ENCODE data around the gene NAXD. TPM values are rescaled to one million over a fixed set of nuclear protein-coding genes. Genes with fewer than 3 reads are reported as not detected.
"Not testable (repeated sequence)": the region's sequence is repeated elsewhere in the genome, so short reads cannot be mapped to it uniquely, and the experiment has no call there.

NAXD gene
- total and polyA plus RNA-seq, 5 experiments from 2014 or later = 10.4 to 38.1 (median 26.9) TPM

DNA sequence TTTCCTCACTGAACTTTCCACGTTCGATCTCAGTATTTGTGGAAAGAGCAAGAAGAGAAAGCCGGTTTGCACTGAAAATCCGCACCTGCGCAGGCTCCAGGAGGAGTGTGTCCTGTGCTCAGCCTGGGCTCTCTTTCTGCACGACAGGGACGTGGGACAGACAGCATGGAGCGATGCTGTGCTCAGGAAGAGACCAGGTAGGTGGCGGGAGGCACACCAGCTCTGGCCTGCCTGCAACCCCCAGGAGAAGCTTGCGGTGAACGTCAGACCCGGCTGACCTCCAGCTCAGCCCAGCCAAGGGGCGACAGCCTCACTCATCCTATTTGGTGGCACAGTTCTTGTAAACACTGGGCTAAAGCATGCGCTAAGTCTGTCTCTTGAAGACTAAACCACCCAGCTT, 35.9 kb downstream of the NAXD start:
- Mint-ChIP-seq H3K36me3 (peaks cover 0 to 74% (median 10%) of the 10 kb centered on the region in 3 donors), H3K27ac (no peak overlapping the region), H3K9me3 (no peaks in the 10 kb centered on the region), H3K4me3 (no peak overlapping the region), H3K4me1 (peaks cover 8 to 22% (median 12%) of the 10 kb centered on the region in 4 donors), H3K27me3 (no peaks in the 10 kb centered on the region)
- no peak for ATAC-seq
- DNase-seq = no peak
- POLR2A ChIA-PET = interaction anchor here (0.7 kb wide), 1 partner anchor 64 kb away, joined by 3 read pairs; no protein-coding TSS in a partner anchor

GRCh38 chr13:110651726-110652230, 36.4 kb downstream of the NAXD start:
- POLR2A ChIA-PET = interaction anchor here (0.7 kb wide), 1 partner anchor 63 kb away, joined by 3 read pairs; no protein-coding TSS in a partner anchor
- Mint-ChIP-seq H3K4me3 (no peak overlapping the region), H3K4me1 (peaks cover 8 to 24% (median 14%) of the 10 kb centered on the region in 4 donors), H3K27me3 (no peaks in the 10 kb centered on the region), H3K36me3 (peaks cover 0 to 76% (median 11%) of the 10 kb centered on the region in 3 donors), H3K9me3 (no peaks in the 10 kb centered on the region), H3K27ac (no peak overlapping the region)
- no peak for ATAC-seq
- no peak for DNase-seq

GRCh38 chr13:110652231-110652730, 36.9 kb downstream of the NAXD start:
- no peaks in the 10 kb centered on the region for H3K27me3 Mint-ChIP-seq
- peaks cover 0 to 76% (median 14%) of the 10 kb centered on the region in 3 donors for H3K36me3 Mint-ChIP-seq
- DNase-seq (no peak), ATAC-seq (no peak)
- peaks cover 8 to 27% (median 15%) of the 10 kb centered on the region in 4 donors for H3K4me1 Mint-ChIP-seq
- no peaks in the 10 kb centered on the region for H3K9me3 Mint-ChIP-seq
- no peak overlapping the region for H3K4me3 Mint-ChIP-seq
- POLR2A ChIA-PET = no interaction called here
- peak overlapping the region in 1 of 10 donors; percentile 22 for H3K27ac Mint-ChIP-seq

- POLR2A ChIA-PET = no interaction called here
- no peaks in the 10 kb centered on the region for H3K9me3 Mint-ChIP-seq
Measured at GRCh38 chr13:110652764-110653163, 37.4 kb downstream of the NAXD start.

DNA sequence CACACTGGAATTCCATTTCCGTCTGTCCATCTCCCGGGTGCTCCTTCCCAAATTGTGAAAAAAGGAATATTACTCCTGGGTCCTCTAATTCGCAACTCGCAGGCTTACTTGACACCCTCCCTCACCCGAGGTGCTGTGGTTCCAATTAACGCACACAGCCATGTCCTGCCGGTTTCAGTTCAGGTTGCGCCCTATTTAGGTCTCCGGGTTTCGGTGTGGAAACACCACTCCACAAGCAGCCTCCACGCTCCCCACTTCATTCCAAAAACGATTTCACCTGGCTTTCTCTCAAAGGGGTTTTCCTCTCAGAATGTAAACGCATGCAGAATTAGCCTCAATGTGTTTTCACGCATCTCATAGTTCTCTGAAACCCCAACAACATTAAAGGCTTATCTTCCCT, 37.9 kb downstream of the NAXD start:
- no peak for DNase-seq
- Mint-ChIP-seq H3K36me3 (peaks cover 0 to 72% (median 17%) of the 10 kb centered on the region in 3 donors), H3K27ac (peak overlapping the region in 1 of 10 donors; percentile 66), H3K4me1 (peaks cover 14 to 37% (median 24%) of the 10 kb centered on the region in 4 donors), H3K4me3 (no peak overlapping the region), H3K27me3 (no peaks in the 10 kb centered on the region), H3K9me3 (no peaks in the 10 kb centered on the region)
- ATAC-seq = no peak
- POLR2A ChIA-PET = no interaction called here

More at GRCh38 chr13:110652764-110653163, 37.4 kb downstream of the NAXD start:
- DNase-seq (no peak), ATAC-seq (no peak)
- Mint-ChIP-seq H3K4me1 (peaks cover 9 to 31% (median 19%) of the 10 kb centered on the region in 4 donors), H3K4me3 (no peak overlapping the region), H3K36me3 (peaks cover 0 to 75% (median 17%) of the 10 kb centered on the region in 3 donors), H3K27ac (peak overlapping the region in 1 of 10 donors; percentile 32), H3K27me3 (no peaks in the 10 kb centered on the region)

DNA sequence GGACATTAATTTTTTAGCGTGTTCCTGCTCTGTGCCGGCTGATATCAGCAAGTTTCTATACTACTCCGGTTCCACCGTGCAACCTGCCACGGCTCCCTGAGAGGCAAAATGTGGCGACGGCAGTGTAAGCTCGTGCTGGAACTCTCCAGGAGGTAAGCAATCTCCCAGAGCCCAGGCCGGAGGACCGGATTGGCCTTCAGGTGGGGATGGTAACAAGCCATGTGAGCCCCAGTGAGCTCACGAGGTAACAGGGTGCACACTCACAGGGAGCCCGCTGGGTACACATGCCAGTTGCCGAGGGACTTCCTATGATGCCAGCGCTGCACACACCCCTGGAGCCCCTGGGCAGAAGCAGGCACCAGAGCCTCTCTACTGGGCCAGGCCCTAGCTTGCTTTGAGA, 38.5 kb downstream of the NAXD start:
- Mint-ChIP-seq H3K4me1 (peaks cover 14 to 42% (median 30%) of the 10 kb centered on the region in 4 donors), H3K27ac (no peak overlapping the region), H3K36me3 (peaks cover 0 to 71% (median 17%) of the 10 kb centered on the region in 3 donors), H3K9me3 (no peaks in the 10 kb centered on the region), H3K27me3 (no peaks in the 10 kb centered on the region), H3K4me3 (no peak overlapping the region)
- DNase-seq (no peak), ATAC-seq (no peak)
- POLR2A ChIA-PET = no interaction called here

DNA sequence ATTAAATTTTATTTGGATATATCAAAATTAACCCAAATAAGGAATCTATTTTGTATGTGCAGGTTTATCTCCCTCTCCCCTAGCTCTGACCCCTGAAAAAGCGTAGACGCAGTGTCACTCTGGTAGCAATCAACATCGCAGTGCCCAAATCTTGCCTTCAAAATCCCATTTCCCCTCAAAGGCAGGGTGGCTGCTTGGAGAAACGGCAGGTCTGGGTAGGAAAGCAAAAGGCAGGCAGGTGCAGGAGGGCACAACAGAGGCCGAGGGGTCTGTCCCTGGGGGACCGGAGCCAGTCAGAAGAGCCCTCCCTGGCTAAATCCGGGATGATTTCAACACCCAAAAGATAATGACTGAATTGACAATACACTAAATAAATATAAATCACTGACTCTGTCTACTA, 41.9 kb downstream of the NAXD start:
- DNase-seq = no peak
- Mint-ChIP-seq H3K4me1 (peaks cover 16 to 59% (median 38%) of the 10 kb centered on the region in 4 donors), H3K27me3 (no peaks in the 10 kb centered on the region), H3K9me3 (peaks cover 0 to 6% (median 0%) of the 10 kb centered on the region in 9 donors), H3K4me3 (no peak overlapping the region), H3K27ac (peak overlapping the region in 3 of 10 donors; percentile 27 to 80 (median 72)), H3K36me3 (peaks cover 22 to 69% (median 39%) of the 10 kb centered on the region in 3 donors)
- ATAC-seq = no peak
- POLR2A ChIA-PET = no interaction called here

- Mint-ChIP-seq H3K27ac (peak overlapping the region in 9 of 10 donors; percentile 5 to 80 (median 57)), H3K4me3 (peak overlapping the region in 9 of 10 donors; percentile 8 to 66 (median 21)), H3K36me3 (peaks cover 27 to 76% (median 49%) of the 10 kb centered on the region in 3 donors), H3K4me1 (peaks cover 14 to 58% (median 37%) of the 10 kb centered on the region in 4 donors)
- peak in 2 of 10 donors; percentile 41 to 53 for DNase-seq
- H3K27me3 Mint-ChIP-seq, H3K9me3 Mint-ChIP-seq, POLR2A ChIA-PET: not testable (repeated sequence)
- peak; percentile 62 to 86 for ATAC-seq
Measured at GRCh38 chr13:110658218-110658911, 43.0 kb downstream of the NAXD start.

DNA sequence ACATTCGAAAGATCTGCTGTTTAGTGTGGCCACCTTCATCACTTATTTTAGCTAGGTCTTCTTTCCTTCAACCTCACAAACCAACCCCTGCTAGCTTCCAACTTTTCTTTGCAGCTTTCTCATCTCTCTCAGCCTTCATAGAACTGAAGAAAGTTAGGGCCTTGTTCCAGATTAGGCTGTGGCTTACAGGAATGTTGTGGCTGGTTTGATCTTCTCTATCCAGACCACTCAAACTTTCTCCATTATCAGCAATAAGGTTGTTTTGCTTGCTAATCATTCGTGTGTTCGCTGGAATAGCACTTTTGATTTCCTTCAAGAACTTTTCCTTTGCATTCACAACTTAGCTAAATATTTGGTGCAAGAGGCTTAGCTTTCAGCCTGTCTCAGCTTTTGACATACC, 45.9 kb downstream of the NAXD start:
- ATAC-seq (no peak), DNase-seq (no peak)
- Mint-ChIP-seq H3K36me3 (peaks cover 27 to 76% (median 55%) of the 10 kb centered on the region in 3 donors), H3K9me3 (peaks cover 0 to 6% (median 0%) of the 10 kb centered on the region in 9 donors), H3K27ac (peak overlapping the region in 2 of 10 donors; percentile 24 to 80), H3K4me1 (peaks cover 11 to 70% (median 26%) of the 10 kb centered on the region in 4 donors), H3K27me3 (no peaks in the 10 kb centered on the region), H3K4me3 (no peak overlapping the region)
- POLR2A ChIA-PET = interaction anchor here (1.1 kb wide), 1 partner anchor 254 kb away, joined by 3 read pairs; the partner anchor contains the start of gene ANKRD10

GRCh38 chr13:110662091-110662490, 46.7 kb downstream of the NAXD start:
- H3K27me3 Mint-ChIP-seq = no peaks in the 10 kb centered on the region
- DNase-seq (no peak), ATAC-seq (no peak)
- H3K36me3 Mint-ChIP-seq = peaks cover 27 to 82% (median 55%) of the 10 kb centered on the region in 3 donors
- peaks cover 0 to 6% (median 0%) of the 10 kb centered on the region in 9 donors for H3K9me3 Mint-ChIP-seq
- peaks cover 10 to 70% (median 24%) of the 10 kb centered on the region in 4 donors for H3K4me1 Mint-ChIP-seq
- no peak overlapping the region for H3K27ac Mint-ChIP-seq
- no peak overlapping the region for H3K4me3 Mint-ChIP-seq
- POLR2A ChIA-PET = no interaction called here

- no peak for DNase-seq
- peaks cover 8 to 62% (median 17%) of the 10 kb centered on the region in 4 donors for H3K4me1 Mint-ChIP-seq
- no peak overlapping the region for H3K4me3 Mint-ChIP-seq
- peaks cover 27 to 90% (median 58%) of the 10 kb centered on the region in 3 donors for H3K36me3 Mint-ChIP-seq
- H3K27me3 Mint-ChIP-seq = no peaks in the 10 kb centered on the region
- POLR2A ChIA-PET = no interaction called here
- ATAC-seq = no peak
- no peak overlapping the region for H3K27ac Mint-ChIP-seq
- H3K9me3 Mint-ChIP-seq = peaks cover 0 to 6% (median 0%) of the 10 kb centered on the region in 9 donors
Measured at GRCh38 chr13:110662777-110663443, 47.6 kb downstream of the NAXD start.

- no peak for DNase-seq
- Mint-ChIP-seq H3K4me1 (peaks cover 4 to 56% (median 11%) of the 10 kb centered on the region in 4 donors), H3K9me3 (peaks cover 0 to 6% (median 0%) of the 10 kb centered on the region in 9 donors), H3K27ac (no peak overlapping the region), H3K36me3 (peaks cover 27 to 90% (median 58%) of the 10 kb centered on the region in 3 donors), H3K4me3 (no peak overlapping the region), H3K27me3 (no peaks in the 10 kb centered on the region)
- no peak for ATAC-seq
- POLR2A ChIA-PET = no interaction called here
Measured at GRCh38 chr13:110663491-110663890, 48.1 kb downstream of the NAXD start.

Data from naive thymus-derived CD8-positive, alpha-beta T cell (primary cell).